ENCODE results near the gene THRA.
A peak's percentile ranks its signal among the peaks of the same experiment; 100 is the strongest.

The THRA gene

DNA sequence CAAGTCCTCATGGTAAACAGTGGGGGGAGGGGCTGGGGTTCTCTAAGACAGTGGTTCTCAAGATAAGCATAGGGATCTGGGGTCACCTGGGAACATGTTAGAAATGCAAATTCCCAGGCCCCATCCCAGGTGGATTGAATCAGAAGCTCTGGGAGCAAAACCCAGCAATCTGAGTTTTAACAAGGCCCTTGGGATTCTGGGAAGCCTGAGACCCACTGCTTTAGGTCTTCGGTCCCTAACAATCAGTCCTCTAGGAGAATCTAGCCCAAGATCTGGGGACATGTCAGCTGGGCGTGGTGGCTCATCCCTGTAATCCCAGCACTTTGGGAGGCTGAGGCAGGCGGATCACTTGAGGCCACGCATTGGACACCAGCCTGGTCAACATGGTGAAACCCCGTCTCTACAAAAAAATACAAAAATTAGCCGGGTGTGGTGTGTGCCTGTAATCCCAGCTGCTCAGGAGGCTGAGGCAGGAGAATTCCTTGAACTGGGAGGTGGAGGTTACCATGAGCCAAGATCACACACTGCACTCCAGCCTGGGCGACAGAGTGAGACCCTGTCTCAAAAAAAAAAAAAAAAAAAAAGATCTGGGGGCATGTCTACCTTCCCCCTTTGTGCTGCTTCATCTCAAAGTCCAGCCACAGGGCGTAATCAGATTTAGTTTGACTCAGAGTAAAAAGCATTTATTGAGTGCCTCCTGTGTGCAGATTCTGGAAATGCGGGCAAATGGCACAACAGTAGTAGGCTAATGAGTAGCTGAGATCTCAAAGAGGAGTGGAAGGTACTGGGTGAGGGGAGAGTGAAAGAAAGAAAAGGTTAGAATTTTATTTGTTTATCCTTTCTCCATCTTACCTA is 46.4 kb downstream of the THRA start:
- no peak overlapping the region for H3K4me2 ChIP-seq (ENCODE audit: low read length)

GRCh38 chr17:40110026-40110845 is 47.5 kb downstream of the THRA start:
- Histone ChIP-seq H3K9me2 (replicated peaks; ENCODE audit: control insufficient read depth, low read length) (no peaks in the 10 kb centered on the region), H3K36me3 (ENCODE audit: control insufficient read depth, low read length) (no peaks in the 10 kb centered on the region), H3K4me3 (ENCODE audit: low read length) (no peak overlapping the region), H3F3A (ENCODE audit: control insufficient read depth, insufficient read depth) (peaks cover 10% of the 10 kb centered on the region), H3K4me1 (ENCODE audit: control insufficient read depth, low read length) (peaks cover 64% of the 10 kb centered on the region), H3K27ac (ENCODE audit: low read depth, low read length) (no peak overlapping the region), H4K20me1 (ENCODE audit: control insufficient read depth, insufficient read depth, low read depth, low read length) (no peaks in the 10 kb centered on the region), H3K79me2 (ENCODE audit: control insufficient read depth, low read length) (no peaks in the 10 kb centered on the region), H3K4me2 (ENCODE audit: low read length) (no peak overlapping the region), H3K9me3 (ENCODE audit: control insufficient read depth, insufficient read depth, low read length) (no peaks in the 10 kb centered on the region), H3K27me3 (ENCODE audit: control insufficient read depth, low read length) (peaks cover 27% of the 10 kb centered on the region)
- TF ChIP-seq, protein P1, sequence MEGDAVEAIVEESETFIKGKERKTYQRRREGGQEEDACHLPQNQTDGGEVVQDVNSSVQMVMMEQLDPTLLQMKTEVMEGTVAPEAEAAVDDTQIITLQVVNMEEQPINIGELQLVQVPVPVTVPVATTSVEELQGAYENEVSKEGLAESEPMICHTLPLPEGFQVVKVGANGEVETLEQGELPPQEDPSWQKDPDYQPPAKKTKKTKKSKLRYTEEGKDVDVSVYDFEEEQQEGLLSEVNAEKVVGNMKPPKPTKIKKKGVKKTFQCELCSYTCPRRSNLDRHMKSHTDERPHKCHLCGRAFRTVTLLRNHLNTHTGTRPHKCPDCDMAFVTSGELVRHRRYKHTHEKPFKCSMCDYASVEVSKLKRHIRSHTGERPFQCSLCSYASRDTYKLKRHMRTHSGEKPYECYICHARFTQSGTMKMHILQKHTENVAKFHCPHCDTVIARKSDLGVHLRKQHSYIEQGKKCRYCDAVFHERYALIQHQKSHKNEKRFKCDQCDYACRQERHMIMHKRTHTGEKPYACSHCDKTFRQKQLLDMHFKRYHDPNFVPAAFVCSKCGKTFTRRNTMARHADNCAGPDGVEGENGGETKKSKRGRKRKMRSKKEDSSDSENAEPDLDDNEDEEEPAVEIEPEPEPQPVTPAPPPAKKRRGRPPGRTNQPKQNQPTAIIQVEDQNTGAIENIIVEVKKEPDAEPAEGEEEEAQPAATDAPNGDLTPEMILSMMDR (IDR thresholded peaks at IDR 0.05; ENCODE audit: low read depth, low read length, poor library complexity, severe bottlenecking) = no peak
- TF ChIP-seq EZH2phosphoT487 (IDR thresholded peaks at IDR 0.05; ENCODE audit: borderline replicate concordance, low read length) = no peak

More for the DNA sequence above, 46.4 kb downstream of the THRA start:
- H3K9me2 ChIP-seq (replicated peaks; ENCODE audit: control insufficient read depth, low read length) = no peaks in the 10 kb centered on the region
- H3K4me1 ChIP-seq (ENCODE audit: control insufficient read depth, low read length) = peaks cover 54% of the 10 kb centered on the region
- peaks cover 4% of the 10 kb centered on the region; the same call in 1 of the 2 replicates for H3F3A ChIP-seq (ENCODE audit: control insufficient read depth, insufficient read depth)
- no peaks in the 10 kb centered on the region for H4K20me1 ChIP-seq (ENCODE audit: control insufficient read depth, insufficient read depth, low read depth, low read length)
- peaks cover 38% of the 10 kb centered on the region for H3K27me3 ChIP-seq (ENCODE audit: control insufficient read depth, low read length)
- no peaks in the 10 kb centered on the region for H3K79me2 ChIP-seq (ENCODE audit: control insufficient read depth, low read length)
- H3K4me3 ChIP-seq (ENCODE audit: low read length) = no peak overlapping the region
- H3K36me3 ChIP-seq (ENCODE audit: control insufficient read depth, low read length) = no peaks in the 10 kb centered on the region
- TF ChIP-seq, protein P1 (IDR thresholded peaks at IDR 0.05; ENCODE audit: low read depth, low read length, poor library complexity, severe bottlenecking) = no peak
- TF ChIP-seq EZH2phosphoT487 (IDR thresholded peaks at IDR 0.05; ENCODE audit: borderline replicate concordance, low read length) = no peak
- H3K9me3 ChIP-seq (ENCODE audit: control insufficient read depth, insufficient read depth, low read length) = no peaks in the 10 kb centered on the region
- no peak overlapping the region for H3K27ac ChIP-seq (ENCODE audit: low read depth, low read length)

GRCh38 chr17:40111221-40112128 is 48.7 kb downstream of the THRA start:
- peaks cover 68% of the 10 kb centered on the region for H3K4me1 ChIP-seq (ENCODE audit: control insufficient read depth, low read length)
- H3K4me3 ChIP-seq (ENCODE audit: low read length) = peak overlapping the region; percentile 43
- peaks cover 19% of the 10 kb centered on the region for H3F3A ChIP-seq (ENCODE audit: control insufficient read depth, insufficient read depth)

More at GRCh38 chr17:40111221-40112128, 48.7 kb downstream of the THRA start:
- Histone ChIP-seq H3K79me2 (ENCODE audit: control insufficient read depth, low read length) (no peaks in the 10 kb centered on the region), H3K4me2 (ENCODE audit: low read length) (peak overlapping the region; percentile 63), H3K27me3 (ENCODE audit: control insufficient read depth, low read length) (peaks cover 15% of the 10 kb centered on the region), H3K9me3 (ENCODE audit: control insufficient read depth, insufficient read depth, low read length) (no peaks in the 10 kb centered on the region), H3K36me3 (ENCODE audit: control insufficient read depth, low read length) (no peaks in the 10 kb centered on the region), H3K9me2 (replicated peaks; ENCODE audit: control insufficient read depth, low read length) (no peaks in the 10 kb centered on the region), H4K20me1 (ENCODE audit: control insufficient read depth, insufficient read depth, low read depth, low read length) (no peaks in the 10 kb centered on the region), H3K27ac (ENCODE audit: low read depth, low read length) (no peak overlapping the region)
- TF ChIP-seq, protein P1 (IDR thresholded peaks at IDR 0.05; ENCODE audit: low read depth, low read length, poor library complexity, severe bottlenecking) = peak; percentile 77
- TF ChIP-seq EZH2phosphoT487 (IDR thresholded peaks at IDR 0.05; ENCODE audit: borderline replicate concordance, low read length) = no peak

Data from DOHH2 (cell line).